ENCODE results near the gene RBPJ.
"Not testable (repeated sequence)": the region's sequence is repeated elsewhere in the genome, so short reads cannot be mapped to it uniquely, and the experiment has no call there.

RBPJ gene

DNA sequence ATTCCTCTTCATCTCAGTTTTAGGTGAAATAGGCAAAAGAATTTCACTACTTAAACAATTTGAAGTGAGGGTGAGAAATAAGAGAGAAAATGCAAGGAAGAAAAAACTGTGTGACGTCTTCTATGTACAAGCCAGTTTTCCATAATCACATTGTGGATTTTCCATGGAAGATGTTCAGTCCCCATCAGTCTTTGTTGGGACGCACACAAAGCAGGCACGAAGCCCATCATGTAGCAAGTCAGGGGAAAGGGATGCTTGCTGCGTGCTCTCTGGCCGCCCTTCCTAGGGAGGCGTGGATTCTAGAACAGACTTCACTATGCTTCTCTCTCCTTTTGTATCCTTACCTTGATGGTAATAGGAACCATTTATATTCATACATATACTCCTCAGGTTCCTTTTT is 54.7 kb downstream of the RBPJ start:
- DNase-seq (ENCODE audit: low read depth): no peak

DNA sequence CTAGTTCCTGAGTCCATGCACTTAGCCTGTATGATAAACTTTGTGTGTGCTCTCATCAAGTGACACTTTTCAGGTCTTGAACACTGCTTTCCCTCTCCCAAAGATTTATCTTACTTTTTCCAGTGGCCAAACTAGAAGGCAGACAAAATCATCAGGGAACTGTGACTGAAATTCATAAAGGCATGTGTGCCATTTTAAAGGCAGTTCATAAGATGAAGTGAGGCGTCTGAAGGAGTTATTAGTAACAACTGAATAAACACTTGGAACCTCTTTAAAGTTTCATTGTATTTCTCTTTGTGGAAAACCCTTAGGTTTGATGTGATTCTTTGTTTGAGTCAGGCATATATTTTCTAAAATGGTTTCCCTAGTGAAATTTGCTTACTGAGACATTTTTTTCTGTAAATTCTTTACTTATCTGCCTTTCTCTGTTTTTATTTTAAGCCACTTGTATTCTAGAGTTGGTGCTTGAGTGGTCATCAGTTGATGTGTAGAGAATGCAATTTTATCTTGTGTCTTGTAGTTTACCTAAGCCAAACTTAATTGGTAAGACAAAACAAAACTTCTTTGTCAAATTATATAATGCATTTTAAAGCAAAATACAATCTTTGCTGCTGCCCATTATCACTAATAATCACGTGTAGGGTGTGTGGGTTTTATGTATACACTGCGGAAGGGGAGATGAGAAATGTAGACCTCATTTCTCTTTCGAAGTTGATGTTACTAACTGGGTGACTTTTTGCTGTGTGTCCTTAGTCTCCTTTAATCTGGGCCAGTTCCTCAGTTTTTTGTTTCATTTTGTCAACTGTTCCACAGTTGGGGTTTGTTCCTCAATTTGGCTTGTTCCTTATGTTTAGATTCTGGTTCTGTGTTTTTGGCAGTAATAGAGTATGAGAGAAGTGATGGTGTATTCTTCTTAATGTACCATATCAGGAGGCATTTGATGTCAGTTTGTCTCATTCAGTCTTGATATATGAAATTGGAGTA is 56.8 kb downstream of the RBPJ start:
- no peak for DNase-seq (ENCODE audit: low read depth)

DNA sequence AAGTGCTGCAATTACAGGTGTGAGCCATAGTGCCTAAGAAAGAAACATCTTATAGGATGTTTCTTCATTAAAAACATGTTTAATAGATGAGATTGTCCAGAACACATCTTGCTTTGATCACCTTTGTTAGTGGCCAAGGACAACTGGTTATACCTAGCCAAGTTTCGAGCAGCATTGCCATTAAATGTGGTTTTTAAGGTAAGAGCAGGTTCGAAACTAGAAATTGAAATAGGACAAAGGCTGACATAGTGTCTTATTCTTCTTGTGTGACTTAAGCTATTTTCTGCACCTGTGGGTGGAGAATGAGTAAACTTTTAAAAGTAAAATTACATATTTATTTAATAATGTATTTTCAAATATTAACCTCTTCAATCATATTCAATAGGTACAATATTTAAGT is 59.0 kb downstream of the RBPJ start:
- no peak for DNase-seq (ENCODE audit: low read depth)

DNA sequence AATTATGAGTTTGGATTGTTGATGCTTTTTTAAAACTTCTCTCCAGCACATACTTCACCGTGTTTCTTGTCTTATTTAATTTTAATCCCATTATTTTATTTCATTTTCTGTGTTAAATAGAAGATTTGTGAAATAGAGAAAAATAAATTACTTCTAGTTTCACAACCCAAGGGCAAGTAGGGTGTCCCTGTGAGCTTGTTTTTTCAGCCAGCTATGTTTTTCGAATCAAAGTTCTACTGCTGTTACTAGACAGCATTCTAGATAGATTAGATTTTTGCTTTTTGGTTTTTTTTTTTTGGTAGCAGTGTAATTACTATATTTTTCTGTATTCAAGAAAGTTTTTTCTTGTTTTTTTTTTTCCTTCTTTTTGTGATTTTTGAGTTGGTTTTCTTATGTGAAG is 59.9 kb downstream of the RBPJ start:
- DNase-seq (ENCODE audit: low read depth): no peak

DNA sequence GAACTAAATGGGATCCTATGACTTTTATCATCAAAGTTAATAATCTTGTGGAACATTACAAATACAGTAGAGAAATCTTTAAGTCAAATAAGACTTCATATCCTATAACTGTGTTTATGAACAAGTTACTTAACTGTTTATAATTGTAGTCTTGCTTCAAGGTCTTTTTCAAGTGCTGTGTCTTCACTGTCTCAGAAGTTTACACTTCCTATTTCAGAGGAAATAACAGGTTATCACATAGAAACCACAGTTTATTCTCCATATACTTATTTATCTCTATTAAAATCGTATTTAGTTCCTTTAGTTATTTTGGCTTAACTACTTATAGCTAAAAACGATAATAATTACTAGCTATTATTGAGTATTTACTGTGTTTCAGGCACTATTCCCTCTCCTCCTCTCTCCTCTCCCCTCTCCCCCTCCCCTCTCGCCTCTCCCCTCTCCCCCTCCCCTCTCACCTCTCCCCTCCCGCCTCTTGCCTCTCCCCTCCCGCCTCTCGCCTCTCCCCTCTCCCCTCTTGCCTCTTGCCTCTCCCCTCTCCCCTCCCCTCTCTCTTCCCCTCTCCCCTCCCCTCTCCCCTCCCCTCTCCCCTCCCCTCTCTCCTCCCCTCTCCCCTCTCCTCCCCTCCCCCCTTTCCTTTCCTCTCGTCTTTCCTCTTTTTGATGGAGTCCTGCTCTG is 63.7 kb downstream of the RBPJ start:
- no peak for DNase-seq (ENCODE audit: low read depth)

DNA sequence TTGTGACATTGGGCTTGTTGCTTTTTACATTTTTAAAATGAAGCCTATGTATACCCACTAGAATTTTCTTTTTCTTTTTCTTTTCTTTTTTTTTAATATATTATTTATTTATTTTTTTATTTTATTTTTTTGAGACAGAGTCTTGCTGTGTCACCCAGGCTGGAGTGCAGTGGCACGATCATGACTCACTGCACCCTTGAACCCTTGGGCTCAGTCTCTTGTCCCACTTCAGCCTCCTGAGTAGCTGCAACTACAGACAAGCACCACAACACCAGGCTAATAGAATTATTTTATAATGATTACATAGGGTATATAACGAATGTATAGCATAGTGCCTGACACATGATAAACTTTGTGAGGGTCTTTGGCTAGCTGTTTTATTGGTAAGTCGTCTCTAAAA is 64.9 kb downstream of the RBPJ start:
- DNase-seq (ENCODE audit: low read depth): no peak

DNA sequence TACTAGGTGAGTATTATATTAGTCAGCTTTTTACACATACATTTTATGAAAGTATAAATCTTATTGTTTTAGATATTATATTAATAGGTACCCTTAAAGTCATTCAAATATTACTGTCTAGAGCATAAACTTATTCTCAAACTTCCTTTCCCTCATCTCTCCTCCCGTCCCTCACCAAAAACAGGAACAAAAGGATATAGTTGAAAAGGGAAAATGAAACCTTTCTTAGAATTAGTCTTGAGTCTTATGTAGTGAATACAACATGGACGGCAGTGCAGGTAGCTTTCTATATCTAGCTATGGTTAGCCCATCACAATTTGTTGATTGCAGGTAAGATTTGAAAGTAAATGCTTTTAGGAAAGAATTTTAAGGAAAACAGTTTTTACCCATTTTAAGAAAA is 65.6 kb downstream of the RBPJ start:
- DNase-seq (ENCODE audit: low read depth): no peak

DNA sequence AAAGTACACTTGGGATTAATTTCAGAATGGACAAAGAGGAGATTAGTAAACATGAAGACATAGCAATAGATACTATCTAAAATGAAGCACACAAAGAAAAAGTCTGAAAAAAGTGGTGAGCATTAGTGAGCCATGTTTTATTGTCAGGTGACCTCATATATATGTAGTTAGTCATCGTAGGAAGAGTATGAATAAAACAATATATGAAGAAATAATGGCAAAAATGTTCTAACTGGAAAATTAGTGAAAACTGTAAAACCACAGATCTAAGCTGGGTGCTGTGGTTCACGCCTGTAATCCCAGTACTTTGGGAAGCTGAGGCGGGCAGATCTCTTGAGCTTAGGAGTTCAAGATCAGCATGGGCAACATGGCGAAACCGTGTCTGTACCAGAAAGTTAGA is 67.9 kb downstream of the RBPJ start:
- DNase-seq (ENCODE audit: low read depth): no peak

DNA sequence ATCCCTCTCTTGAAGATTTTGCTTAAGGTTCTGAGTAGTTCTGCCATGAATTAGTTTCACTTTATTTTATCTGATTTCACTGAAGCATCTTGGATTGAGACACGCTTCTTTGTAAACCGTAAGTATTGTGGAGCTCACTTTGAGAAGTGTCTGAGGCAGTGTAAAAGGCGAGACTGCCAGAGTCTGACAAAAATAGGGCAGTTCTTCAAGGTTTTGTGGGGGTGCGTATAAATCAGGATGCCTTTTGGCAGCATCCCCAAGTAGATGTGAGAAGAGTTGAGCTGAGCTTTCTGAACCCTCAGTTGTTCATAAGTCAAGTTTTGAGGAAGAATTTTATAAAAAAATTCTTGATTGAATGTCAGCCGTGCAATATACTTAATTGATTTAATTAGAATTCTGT is 76.3 kb downstream of the RBPJ start:
- DNase-seq (ENCODE audit: low read depth): no peak

DNA sequence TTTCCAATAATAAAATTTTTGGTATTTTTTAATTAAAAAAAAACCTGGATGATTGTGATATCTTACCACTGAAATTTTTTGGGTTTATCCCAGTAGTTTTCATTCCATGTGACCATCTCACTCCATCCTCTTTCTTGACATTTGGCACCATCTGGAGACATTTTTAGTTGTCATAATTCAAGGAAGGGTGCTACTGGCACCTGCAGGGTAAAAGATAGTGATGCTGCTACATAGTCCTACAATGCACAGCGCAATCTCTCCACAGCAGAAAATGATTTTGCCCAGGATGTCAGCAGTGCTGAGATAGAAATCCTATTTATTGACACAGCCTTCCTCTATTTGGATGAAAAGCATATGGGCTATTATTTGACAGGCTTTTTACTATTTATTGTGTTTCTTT is 79.3 kb downstream of the RBPJ start:
- DNase-seq (ENCODE audit: low read depth): no peak

DNA sequence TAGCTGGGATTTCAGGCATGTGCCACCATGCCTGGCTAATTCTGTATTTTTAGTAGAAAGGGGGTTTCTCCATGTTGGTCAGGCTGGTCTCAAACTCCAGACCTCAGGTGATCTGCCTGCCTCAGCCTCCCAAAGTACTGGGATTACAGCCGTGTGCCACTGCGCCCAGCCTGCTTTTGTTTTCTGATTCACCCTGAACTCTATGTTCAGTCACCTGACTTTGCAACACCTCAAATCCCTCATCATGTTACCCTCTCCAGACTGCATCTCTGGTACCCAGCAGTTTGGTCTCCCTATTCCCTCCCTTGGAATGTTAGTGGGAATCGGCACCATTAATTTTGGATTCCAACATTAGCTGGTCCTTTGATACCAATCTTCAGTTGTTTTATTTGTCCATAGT is 81.2 kb downstream of the RBPJ start:
- DNase-seq (ENCODE audit: low read depth): not testable (repeated sequence)

DNA sequence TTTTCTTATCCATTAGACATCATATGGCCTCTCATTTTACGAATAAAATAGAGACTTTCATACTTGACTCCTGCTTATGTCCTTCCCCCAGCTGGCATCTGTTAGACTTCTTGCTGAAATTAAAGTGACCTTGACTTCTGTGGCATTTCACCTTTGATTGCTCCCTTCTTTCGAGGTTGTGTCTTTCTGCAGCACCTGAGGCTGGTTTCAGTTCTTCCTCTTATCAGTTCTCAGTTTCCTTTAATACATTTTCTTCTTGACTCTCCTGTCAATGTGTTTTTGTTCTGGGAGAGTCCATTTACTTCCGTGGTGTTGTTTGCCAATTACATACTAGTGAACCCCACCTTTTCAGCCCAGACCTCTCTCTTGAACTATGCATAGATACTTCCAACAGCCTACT is 81.6 kb downstream of the RBPJ start:
- no peak for DNase-seq (ENCODE audit: low read depth)

DNA sequence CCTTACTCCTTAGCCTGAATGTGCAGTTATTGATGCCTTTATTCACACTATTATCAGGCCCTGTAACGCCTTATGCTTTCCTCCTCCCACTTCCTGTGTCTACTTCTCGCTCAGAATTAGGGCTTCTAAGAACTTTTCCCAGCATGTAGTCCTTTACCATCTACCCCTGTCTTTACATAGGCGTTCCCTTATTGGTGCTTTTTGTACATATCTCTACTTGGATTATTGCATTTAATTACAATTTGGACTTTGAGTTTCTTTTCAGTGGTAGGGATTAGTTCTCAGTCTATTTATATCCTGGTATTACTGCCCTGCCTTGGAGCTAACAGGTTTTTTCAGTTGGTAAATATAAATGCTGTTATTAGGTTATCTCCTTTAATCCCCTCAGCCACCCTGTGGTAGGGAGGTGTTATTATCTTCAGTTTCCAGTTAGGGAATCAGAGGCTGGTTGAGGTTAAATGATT is 84.0 kb downstream of the RBPJ start:
- no peak for DNase-seq (ENCODE audit: low read depth)

DNA sequence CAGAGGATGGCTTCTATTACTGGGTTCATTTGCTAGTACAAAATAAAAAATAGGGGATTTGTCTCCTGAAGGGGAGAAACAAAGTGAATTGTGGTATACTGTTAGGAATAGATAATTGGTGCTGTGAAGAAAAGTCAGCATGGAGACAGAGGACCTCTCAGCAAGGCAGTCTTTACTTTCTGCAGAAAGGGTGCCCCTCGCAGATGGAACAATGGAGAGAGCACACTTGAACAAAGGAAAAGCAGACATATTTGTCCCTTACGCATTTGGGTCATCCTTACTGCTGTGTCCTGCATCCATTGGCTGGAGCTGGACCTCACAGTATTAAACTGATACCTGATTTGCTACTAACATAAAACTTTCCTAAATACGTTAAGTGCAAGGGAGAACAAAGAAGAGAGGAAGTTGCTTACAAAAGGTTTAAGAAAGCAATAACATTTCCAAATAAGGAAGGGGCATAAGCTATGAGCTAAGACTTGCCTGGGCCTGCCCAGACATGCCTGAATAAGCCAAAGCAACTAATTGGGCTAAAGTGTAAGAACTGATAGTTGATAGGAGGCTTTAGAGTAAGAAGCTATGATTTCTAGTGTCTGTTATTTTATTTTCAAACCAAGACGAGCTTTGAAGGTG is 85.6 kb downstream of the RBPJ start:
- no peak for DNase-seq (ENCODE audit: low read depth)

DNA sequence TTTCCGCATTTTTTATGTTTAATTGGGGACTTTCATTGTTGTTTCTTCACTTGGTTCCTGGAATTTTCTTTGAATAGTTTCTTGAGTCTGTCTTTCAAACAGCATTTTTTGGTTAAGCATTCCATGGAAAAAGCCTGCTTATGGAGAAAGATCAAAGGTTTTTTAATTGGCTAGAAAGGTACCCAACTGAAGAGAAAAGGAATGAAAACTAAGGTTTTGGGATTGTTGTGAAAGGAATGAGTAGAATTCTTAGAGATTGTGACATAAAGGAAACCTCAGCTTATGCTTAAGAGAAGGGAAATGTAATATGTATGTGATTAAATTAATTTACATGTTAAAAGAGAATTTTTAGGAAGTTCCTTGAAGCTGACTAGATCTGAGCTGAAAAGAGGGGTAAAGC is 86.7 kb downstream of the RBPJ start:
- DNase-seq (ENCODE audit: low read depth): no peak

DNA sequence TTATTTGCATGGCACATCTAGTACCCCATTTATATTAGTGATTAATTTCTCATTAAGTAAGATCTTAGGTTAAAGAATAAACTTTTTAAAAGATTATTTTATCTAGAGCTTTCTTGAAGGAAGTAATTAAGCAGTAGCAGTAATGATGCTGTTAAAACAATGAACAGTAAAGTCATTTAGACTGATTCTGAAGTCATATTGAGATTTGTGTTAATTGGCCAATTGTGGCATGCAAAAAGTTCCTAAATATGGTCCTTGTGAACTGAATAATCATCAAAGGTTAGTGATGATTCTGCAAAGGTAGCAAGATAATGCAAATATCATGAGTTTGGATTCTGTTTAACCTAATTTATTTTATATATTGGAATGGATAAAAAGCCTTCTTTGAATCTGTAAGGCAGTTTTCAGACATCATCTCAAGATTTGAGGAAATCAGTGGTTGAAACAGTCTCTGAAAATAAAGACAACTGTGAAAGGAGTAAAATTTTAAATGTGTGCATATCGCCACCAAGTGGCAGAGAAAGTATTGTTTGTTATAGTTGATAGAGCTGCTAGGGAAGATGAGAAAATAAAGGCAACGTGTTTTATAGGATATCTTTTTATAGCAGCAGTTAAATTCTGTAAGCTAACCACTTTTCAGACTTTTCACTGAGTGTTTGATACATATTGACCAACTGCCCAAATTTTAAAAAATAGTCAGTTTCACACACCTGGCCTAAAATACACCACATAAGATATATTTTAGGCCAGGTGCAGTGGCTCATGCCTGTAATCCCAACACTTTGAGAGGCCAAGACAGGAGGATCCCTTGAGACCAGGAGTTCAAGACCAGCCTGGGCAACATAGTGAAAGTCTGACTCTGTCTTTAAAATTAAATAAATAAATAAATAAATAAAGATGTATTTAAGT is 89.8 kb downstream of the RBPJ start:
- no peak for DNase-seq (ENCODE audit: low read depth)

DNA sequence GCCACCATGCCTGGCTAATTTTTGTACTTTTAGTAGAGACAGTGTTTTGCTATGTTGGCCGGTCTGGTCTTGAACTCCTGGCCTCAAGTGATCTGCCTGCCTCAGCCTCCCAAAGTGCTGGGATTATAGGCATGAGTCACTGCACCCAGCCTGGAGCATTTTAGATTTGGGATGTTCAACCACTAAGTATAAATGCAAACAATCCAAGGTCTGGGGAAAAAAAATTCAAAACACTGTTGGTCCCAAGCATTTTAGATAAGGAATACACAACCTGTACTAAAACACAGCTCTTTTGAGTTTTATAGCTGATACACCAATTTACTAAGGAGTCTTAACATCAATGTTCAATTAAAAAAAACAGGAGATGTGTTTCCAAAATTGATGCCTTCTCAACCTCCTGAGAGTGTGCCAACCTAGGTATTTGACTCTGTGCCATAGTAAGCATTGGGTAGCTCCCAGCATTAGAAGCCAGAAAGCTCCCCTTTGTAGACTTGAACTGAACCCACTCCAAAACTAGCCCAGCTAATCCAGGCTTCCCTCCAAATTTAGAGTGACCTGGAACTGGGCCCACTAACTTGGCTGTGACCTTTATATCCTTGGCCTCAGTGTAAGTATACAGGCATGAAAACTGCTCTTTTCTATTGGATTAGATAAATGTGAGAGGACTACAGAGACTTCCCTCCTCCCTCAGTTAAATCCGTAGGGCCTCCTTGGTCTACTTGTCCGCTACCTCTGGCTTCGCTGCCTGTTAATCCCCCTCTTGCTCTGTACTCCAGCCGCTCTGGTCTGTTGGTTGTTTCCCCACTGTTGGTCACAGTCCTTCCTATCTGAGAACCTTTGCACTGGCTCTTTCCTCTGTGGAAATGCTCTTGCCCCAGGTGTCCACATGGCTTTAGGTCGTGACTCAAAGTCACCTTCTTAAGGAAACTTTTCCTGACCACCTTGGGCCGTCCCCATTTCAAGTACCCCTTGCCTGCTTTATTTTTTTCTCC is 91.9 kb downstream of the RBPJ start:
- no peak for DNase-seq (ENCODE audit: low read depth)

DNA sequence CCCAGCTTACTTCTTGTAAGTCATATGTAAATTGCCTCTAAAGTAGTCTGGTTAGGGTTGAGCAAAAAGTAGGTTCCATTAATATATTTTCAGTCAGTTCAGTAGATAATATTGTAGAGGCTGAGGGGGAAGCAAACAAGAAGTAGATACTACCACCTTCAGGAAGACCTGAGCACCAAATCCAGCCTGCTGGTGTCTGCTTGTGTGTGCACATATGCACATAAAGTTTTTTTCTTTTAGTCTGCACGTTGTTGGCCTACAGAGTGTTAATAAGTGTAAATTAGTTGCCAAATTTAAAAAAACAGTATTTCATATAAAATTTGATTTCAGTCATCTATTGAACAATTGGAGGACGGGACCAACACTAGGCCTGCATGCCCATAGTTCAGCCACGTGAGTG is 92.8 kb downstream of the RBPJ start:
- DNase-seq (ENCODE audit: low read depth): no peak

DNA sequence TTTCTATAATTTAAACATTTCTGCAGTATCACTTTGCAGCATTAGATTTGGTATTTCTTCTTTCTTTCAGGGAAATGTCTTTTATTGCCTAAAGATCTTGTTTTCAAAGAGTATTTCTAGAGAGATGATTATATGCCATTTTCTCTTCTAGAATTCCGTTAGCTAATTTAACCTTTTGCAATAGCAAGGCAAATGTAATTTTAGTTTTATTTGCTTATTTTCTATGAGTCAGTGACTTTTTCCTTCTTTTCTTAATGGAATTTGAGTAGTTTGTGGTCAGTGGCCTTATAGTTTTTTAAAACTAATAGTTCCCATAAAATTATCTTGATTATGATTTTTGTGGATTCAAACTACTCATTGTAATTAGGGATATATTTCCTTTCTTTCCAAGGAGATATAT is 97.3 kb downstream of the RBPJ start:
- no peak for DNase-seq (ENCODE audit: low read depth)

DNA sequence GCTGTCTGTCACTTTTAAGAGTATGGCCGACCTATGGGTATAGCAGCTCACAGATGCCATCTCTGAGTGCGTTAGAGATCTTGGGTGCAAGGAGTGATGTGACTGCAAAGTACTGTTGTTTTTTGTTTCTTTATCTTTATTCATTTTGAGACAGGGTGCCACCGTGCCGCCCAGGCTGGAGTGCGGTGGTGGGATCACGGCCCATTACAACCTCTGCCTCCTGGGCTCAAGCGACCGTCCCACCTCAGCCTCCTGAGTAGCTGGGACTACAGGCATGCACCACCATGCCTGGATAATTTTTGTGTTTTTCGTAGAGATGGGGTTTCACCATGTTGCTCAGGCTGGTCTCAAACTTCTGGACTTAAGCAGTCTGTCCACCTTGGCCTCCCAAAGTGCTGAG is 98.0 kb downstream of the RBPJ start:
- no peak for DNase-seq (ENCODE audit: low read depth)

DNA sequence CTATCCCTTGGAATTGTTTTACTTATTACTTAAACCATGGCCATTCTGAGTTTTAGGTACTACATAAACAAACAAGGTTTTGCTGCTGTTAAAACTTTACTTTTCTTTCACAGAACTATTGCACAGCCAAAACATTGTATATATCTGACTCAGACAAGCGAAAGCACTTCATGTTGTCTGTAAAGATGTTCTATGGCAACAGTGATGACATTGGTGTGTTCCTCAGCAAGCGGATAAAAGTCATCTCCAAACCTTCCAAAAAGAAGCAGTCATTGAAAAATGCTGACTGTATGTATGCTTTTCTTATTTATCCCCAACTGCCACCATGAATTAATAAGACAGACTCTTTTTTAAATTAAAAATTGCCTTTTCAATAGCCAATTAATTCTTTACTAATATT is 99.6 kb downstream of the RBPJ start:
- no peak for DNase-seq (ENCODE audit: low read depth)
